NCI-H526 treated with DMSO at 0.1 percent for 48 hours (cell line): Measurements from ENCODE around the gene NFATC4.
"Not testable (repeated sequence)": the region's sequence is repeated elsewhere in the genome, so short reads cannot be mapped to it uniquely, and the experiment has no call there.

ENCODE experiments used
- DNase-seq: peaks from one replicate; lab custom pipeline; 2025; lab: John Stamatoyannopoulos, UW

The NFATC4 gene

DNA sequence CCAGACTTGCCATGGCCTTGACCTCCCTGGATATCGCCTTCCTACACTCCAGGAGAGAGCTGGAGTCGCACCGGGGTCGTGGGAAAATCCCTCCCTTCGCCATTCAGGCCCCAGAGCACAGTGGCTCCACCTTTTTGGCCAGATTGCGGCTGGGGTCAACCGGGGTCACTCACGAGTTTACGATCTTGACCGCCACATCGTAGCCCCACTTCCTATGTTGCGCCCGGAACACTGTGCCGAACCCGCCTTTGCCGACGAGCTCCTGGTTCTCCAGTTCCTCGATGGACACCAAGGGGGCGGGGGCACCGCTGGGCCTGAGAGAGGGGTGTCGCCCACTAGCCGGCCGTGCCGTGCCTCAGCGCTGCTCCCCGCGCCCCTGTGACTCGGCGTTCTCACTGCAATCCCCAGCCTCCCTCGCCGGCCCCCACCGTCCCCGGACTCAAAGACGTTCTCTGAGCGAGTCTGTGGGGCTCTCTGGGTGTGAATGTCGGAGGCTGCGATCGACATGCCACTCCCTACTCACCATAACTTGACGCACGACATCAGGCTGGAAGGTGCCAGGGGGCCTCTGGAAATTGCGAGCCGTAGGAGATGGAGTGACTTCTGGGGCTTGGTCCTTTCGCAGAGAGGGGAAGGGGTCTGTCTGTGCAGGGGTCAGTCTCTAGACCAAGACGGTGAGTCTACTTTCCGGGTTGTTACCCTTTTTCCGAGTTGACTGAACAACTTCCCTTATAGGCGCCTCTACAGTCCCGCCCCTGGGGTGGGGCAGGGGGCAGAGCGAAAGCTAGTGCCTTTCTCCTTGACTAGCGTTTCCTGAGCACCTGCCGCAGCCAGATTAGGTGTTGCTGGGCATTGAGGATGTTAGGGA lies 28.5 kb upstream of the NFATC4 start, which contains the start of gene RIPK3:
TSS of gene RIPK3 (minus strand) at position 708 of the 868 bp plus-strand sequence. CDS start at position 543, 165 bp downstream.
- DNase-seq, result no peak

DNA sequence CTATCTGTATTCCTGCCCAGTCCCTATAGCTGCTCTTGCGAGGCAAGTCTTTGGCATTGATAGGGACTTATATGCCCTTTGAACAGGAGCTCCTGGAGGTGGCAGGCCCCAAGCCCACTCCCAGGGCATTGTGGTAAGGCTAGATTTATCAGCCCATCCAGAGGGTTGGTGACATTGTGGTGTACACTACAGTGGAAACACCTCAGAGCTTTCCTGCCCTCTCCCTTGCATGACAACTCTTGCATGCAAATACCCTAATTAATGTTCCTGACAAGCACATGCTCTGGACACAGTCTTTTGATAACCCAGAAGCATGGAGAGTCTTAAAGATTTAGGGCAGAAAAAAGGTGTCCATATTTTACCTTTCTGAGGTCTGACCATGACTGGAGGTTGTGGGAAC lies 27.4 kb upstream of the NFATC4 start:
- no peak for DNase-seq

DNA sequence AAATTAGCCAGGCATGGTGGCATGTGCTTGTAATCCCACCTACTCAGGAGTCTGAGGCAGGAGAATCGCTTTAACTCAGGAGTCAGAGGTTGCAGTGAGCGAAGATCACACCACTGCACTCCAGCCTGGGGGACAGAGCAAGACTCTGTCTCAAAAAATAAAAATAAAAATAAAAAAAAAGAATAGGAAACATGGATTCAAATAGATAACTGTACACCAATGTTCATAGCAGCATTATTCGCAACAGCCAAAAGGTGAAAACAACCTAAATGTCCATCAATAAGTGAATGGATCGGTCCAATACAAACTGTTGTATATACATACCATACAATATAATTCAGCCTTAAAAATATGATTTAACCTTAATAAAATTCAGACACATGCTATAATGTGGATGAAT lies 25.1 kb upstream of the NFATC4 start:
- no peak for DNase-seq

GRCh38 chr14:24343795-24344660 lies 24.0 kb upstream of the NFATC4 start:
- DNase-seq, result no peak

GRCh38 chr14:24347134-24347533 lies 20.9 kb upstream of the NFATC4 start:
- DNase-seq, result no peak

- no peak for DNase-seq
These were observed 19.8 kb upstream of the NFATC4 start for GRCh38 chr14:24348186-24348585.

GRCh38 chr14:24349742-24350141 lies 18.2 kb upstream of the NFATC4 start:
- no peak for DNase-seq

DNA sequence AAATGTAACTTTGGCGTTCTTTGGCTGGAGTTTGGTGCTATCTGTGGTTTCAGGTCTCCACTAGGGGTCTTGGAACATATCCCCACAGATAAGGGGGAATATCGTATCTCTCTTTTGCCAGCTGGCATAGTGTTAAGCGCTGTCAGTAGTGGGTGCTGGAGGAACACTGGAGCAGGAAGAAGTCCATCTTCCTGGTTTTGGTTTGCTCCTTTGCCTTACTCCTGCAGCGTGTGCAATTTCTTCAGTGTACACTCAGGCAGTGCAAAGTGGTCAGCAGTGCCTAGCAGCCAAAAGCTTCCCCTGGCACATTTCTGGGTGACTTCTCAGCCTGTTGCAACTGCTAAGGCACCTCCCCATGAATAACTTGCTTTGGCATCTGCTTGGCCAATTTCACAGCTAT lies 16.5 kb upstream of the NFATC4 start:
- DNase-seq, result peak; percentile 6

DNA sequence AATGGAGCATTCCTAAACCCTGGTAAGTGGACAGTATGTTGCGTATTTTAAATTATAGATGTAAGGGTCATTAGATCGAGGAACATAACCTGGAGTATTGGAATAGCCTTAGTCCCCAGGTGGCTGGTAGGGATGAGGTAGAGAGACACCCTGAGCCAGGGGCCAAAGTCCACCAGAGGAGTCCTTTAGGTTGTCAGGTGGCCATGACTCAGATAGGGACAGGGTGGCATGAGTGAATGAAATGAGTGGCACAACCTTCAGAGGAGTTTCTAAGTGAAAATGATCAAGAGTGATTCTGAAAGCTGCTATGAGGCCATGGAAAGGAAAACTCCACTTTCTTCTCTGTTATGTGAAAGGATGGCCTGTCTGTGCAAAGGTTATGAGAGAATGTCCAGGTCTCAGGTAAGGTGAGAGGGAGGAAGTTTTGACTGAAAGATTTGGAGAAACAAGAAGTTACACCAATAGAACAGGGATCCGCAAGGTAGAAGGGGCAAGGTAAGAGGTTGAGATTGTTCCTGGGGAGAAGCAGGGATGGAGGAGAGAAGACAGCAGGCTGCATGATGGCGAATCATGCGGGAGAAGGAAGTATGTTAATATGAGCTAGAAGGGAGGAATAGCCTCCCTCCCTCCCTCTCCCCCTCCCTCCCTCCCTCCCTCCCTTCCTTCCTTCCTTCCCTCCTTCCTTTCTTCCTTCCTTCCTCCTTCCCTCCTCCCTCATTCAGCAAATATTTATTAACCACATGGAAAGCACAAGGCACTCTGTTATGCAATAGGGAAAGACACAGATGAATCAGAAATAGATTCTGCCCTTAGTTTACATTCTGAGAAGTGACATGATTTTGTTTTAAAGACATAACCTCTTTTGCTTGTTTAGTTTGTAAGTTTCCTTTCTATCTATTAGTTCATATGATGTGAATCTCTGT lies 14.2 kb upstream of the NFATC4 start:
- DNase-seq, result no peak

GRCh38 chr14:24354482-24354825 lies 13.5 kb upstream of the NFATC4 start:
- DNase-seq, result not testable (repeated sequence)

GRCh38 chr14:24355009-24355408 lies 13.0 kb upstream of the NFATC4 start:
- DNase-seq, result no peak

GRCh38 chr14:24356208-24356607 lies 11.8 kb upstream of the NFATC4 start:
- DNase-seq, result no peak

GRCh38 chr14:24360281-24360680 lies 7.7 kb upstream of the NFATC4 start:
- no peak for DNase-seq

GRCh38 chr14:24361326-24361725 lies 6.7 kb upstream of the NFATC4 start:
- no peak for DNase-seq

DNA sequence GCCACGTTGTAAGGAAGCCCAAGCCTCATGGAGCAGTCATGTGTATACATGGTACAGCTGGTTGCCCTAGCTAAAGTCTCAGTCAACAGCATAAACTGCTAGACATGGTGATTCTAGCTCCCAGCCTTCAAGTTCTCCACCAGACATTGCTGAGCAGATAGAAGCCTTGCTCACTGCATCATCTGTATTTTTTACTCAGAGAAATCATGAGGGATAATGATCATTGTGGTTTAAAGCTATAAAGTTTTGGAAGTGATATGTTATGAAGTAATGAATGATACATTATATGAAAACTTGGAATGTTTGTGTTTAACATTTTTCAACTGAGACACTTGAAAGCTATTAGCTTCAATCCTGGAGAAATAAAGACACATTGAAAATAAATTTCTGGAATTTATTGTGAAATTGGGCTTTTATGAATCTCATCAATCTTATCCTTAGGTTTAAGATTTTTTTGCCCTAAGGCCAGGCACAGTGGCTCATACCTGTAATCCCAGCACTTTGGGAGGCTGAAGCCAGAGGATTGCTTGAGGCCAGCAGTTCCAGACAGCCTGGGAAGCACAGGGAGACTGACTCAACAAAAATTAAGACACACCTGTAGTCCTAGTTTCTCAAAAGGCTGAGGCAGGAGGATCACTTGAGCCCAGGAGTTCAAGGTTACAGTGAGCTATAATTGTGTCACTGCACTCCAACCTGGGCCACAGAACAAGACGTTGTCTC lies 5.6 kb upstream of the NFATC4 start:
- DNase-seq, result no peak

GRCh38 chr14:24363401-24363800 lies 4.6 kb upstream of the NFATC4 start:
- no peak for DNase-seq

DNA sequence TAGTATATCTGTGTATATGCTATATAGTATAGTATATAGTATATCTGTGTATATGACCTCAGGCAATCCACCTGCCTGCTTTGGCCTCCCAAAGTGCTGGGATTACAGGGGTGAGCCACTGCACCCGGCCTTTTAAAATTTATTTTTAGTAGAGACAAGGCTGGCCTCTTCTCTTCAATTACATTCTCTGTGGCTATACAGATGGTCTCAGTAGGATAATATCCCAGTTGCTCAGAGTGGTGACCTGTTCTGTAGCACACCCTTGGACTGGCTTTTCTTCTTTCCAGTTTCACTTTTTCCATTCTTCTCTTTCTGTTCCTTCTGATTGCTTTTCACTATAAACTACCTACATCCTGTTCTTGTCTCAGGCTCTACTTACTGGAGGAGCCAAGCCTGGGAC lies 3.1 kb upstream of the NFATC4 start:
- no peak for DNase-seq

DNA sequence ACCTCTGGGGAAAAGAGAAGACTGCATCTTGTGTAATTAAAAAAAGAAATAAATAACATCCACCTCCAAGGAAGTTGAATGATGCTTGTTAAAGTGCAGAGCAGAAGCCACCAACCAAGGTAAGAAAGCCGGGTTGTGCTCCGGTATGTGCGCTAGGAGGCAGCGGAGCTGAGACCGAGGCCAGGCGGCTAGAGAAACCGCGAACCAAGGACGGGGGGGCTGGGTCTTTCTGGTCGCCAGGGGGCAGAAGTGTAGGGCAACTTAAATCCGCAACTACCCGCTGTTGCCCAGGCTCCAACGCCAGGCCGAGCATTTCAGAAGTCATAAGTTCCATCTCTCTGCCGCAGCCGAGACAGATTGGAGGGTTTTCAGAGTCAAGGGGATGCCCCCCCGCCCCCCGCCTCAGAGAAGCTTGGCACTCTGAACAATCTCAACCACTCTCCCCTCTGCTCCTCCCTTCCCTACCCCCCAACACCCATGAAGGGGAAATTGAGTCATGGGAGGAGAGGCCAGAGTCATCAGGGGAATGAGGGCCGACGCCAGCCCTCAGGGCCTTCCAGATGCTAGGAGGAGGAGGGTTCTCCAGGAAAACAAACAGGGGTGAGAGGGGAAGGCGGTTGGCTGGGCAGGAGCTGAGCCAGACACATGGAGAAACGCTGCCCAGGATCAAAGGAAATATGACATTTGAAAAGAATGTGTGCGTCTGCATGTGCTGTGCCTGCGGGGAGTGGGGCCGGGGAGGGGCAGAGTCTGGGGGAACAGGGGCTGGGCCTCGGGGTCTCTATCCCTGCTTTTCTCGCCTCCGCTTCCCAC lies 2.2 kb upstream of the NFATC4 start:
- DNase-seq, result peak; percentile 82

GRCh38 chr14:24366413-24366720 lies 1.6 kb upstream of the NFATC4 start:
- no peak for DNase-seq

DNA sequence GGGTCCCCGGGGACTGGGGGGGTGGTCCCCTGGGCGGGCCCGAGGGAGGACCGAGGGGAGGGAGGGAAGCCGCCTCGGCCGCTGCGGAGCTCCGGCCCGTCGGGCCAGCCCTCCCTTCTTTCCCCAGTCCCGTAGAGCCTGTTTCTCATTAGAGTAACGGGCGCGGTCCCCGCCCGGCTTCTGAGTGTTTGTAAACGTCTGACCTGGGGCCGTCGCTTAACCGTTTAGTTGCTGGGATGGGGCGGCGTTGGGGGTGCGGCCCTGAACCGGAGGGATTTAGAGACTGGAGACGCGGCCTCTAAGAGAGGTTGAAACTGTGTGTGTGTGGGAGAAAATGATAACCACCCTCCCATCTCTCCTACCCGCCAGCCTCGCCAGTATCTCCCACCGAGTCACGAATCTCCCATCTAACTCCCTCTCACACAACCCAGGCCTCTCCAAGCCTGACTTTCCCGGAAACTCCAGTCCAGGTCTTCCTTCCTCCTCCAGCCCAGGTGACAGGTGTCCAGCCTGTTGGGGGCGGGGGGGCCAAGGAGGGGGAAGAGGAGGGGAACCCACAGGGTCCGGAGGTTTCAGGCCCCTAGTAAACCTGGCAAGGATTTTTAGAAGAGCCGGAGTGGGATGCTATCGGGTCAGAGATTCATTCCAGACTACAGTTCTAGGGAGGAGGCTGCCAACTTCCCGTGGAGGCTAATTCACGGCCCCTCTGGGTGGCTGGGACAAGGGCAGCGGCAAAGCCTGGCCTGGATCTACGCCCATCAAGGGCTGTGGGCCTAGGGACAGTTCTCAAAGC lies 1.1 kb upstream of the NFATC4 start:
- peak; percentile 98 for DNase-seq
